ENCODE measurements around the gene MFNG. TPM values are rescaled to one million over a fixed set of nuclear protein-coding genes. Genes with fewer than 3 reads are reported as not detected.

MFNG gene
- total RNA-seq, 1 donor from 2014 or later: 4.7 TPM

- Mint-ChIP-seq H3K36me3 (ENCODE audit: low read depth) (peaks cover 4% of the 10 kb centered on the region), H3K27ac (ENCODE audit: unreplicated experiment) (peak overlapping the region; percentile 63), H3K4me3 (peak overlapping the region; percentile 19), H3K4me1 (peaks cover 38% of the 10 kb centered on the region), H3K9me3 (no peaks in the 10 kb centered on the region), H3K27me3 (ENCODE audit: low read depth) (peaks cover 3% of the 10 kb centered on the region)
- TF ChIP-seq CTCF (conservative IDR thresholded peaks at IDR 0.05): no peak
- no peak for DNase-seq (ENCODE audit: low read depth, low spot score)
These were observed 22.3 kb upstream of the MFNG start for GRCh38 chr22:37508431-37508992.

GRCh38 chr22:37507731-37508130, 21.5 kb upstream of the MFNG start:
- Mint-ChIP-seq H3K4me3 (no peak overlapping the region), H3K9me3 (no peaks in the 10 kb centered on the region), H3K27me3 (ENCODE audit: low read depth) (peaks cover 3% of the 10 kb centered on the region), H3K36me3 (ENCODE audit: low read depth) (peaks cover 4% of the 10 kb centered on the region), H3K27ac (ENCODE audit: unreplicated experiment) (peak overlapping the region; percentile 83), H3K4me1 (peaks cover 32% of the 10 kb centered on the region)
- TF ChIP-seq CTCF (conservative IDR thresholded peaks at IDR 0.05): no peak
- DNase-seq (ENCODE audit: low read depth, low spot score): no peak

GRCh38 chr22:37505989-37506388, 19.8 kb upstream of the MFNG start:
- H3K27me3 Mint-ChIP-seq (ENCODE audit: low read depth): no peaks in the 10 kb centered on the region
- H3K36me3 Mint-ChIP-seq (ENCODE audit: low read depth): peaks cover 4% of the 10 kb centered on the region
- no peaks in the 10 kb centered on the region for H3K9me3 Mint-ChIP-seq
- H3K4me1 Mint-ChIP-seq: peaks cover 30% of the 10 kb centered on the region
- H3K27ac Mint-ChIP-seq (ENCODE audit: unreplicated experiment): peak overlapping the region; percentile 27
- H3K4me3 Mint-ChIP-seq: no peak overlapping the region
- TF ChIP-seq CTCF (conservative IDR thresholded peaks at IDR 0.05): no peak
- no peak for DNase-seq (ENCODE audit: low read depth, low spot score)

GRCh38 chr22:37505565-37505964, 19.4 kb upstream of the MFNG start:
- no peaks in the 10 kb centered on the region for H3K27me3 Mint-ChIP-seq (ENCODE audit: low read depth)
- H3K36me3 Mint-ChIP-seq (ENCODE audit: low read depth): peaks cover 4% of the 10 kb centered on the region
- H3K9me3 Mint-ChIP-seq: no peaks in the 10 kb centered on the region
- H3K4me1 Mint-ChIP-seq: peaks cover 30% of the 10 kb centered on the region
- TF ChIP-seq CTCF (conservative IDR thresholded peaks at IDR 0.05): no peak
- no peak overlapping the region for H3K4me3 Mint-ChIP-seq
- H3K27ac Mint-ChIP-seq (ENCODE audit: unreplicated experiment): peak overlapping the region; percentile 27
- no peak for DNase-seq (ENCODE audit: low read depth, low spot score)

- Mint-ChIP-seq H3K9me3 (no peaks in the 10 kb centered on the region), H3K4me1 (peaks cover 26% of the 10 kb centered on the region), H3K4me3 (no peak overlapping the region), H3K27me3 (ENCODE audit: low read depth) (no peaks in the 10 kb centered on the region), H3K36me3 (ENCODE audit: low read depth) (peaks cover 4% of the 10 kb centered on the region), H3K27ac (ENCODE audit: unreplicated experiment) (no peak overlapping the region)
- TF ChIP-seq CTCF (conservative IDR thresholded peaks at IDR 0.05): no peak
- no peak for DNase-seq (ENCODE audit: low read depth, low spot score)
These were observed 18.8 kb upstream of the MFNG start for GRCh38 chr22:37504964-37505363.
